C4-2B (cell line): ENCODE measurements around the gene GATAD2A.

Experiments
- H3K27ac ChIP-seq: fragments of 450-650 bp; 2 replicates; pipeline ENCODE4 v1.5.1; 2017
- ZFX ChIP-seq: fragments of 450-650 bp; IDR thresholded peaks from 2 replicates; pipeline ENCODE4 v1.6.1; 2017
- TF ChIP-seq, protein P1 (sequence below): fragments of 450-650 bp; conservative IDR thresholded peaks from 2 replicates; pipeline ENCODE4 v1.5.1; 2017; ENCODE audit warnings: mild to moderate bottlenecking

Gene GATAD2A

DNA sequence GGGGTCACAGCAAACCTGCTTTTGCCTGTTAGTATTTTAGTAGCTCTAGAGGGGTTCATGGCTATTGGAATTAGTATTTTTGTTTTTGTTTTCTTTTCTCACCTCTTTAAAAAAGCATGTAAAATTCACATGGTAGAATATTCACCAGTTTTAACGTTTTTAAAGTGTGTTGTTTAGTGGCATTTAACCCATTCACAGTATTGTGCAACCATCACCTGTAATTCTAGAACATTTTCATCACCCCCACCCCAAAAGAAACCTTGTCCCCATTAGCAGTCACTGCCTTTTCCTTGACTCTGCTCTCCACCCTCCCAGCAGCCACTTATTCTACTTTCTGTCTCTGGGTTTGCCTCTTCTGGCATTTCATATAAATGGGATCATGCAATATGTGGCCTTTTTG is 39.8 kb downstream of the GATAD2A start:
- TF ChIP-seq ZFX: no peak
- TF ChIP-seq, protein P1, sequence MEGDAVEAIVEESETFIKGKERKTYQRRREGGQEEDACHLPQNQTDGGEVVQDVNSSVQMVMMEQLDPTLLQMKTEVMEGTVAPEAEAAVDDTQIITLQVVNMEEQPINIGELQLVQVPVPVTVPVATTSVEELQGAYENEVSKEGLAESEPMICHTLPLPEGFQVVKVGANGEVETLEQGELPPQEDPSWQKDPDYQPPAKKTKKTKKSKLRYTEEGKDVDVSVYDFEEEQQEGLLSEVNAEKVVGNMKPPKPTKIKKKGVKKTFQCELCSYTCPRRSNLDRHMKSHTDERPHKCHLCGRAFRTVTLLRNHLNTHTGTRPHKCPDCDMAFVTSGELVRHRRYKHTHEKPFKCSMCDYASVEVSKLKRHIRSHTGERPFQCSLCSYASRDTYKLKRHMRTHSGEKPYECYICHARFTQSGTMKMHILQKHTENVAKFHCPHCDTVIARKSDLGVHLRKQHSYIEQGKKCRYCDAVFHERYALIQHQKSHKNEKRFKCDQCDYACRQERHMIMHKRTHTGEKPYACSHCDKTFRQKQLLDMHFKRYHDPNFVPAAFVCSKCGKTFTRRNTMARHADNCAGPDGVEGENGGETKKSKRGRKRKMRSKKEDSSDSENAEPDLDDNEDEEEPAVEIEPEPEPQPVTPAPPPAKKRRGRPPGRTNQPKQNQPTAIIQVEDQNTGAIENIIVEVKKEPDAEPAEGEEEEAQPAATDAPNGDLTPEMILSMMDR: no peak
- no peak overlapping the region for H3K27ac ChIP-seq

DNA sequence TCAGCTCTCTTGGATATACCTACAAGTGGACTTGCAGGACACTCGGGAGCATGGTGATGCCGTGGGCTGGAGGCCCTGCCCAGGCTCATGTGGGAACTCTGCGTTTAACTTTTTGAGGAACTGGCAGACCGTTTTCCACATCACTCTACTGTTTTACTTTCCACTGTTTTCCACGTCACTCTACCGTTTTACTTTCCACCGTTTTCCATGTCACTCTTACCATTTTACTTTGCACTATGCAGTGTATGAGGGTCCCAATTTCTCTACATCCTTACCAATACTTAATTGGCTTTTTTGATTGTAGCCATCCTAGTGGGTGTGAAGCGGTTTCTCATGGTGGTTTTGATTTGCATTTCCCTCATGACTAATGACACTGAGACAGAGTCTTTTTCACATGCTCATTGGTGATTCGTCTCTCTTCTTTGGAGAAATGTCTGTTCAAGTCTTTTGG is 40.5 kb downstream of the GATAD2A start:
- H3K27ac ChIP-seq: no peak overlapping the region

DNA sequence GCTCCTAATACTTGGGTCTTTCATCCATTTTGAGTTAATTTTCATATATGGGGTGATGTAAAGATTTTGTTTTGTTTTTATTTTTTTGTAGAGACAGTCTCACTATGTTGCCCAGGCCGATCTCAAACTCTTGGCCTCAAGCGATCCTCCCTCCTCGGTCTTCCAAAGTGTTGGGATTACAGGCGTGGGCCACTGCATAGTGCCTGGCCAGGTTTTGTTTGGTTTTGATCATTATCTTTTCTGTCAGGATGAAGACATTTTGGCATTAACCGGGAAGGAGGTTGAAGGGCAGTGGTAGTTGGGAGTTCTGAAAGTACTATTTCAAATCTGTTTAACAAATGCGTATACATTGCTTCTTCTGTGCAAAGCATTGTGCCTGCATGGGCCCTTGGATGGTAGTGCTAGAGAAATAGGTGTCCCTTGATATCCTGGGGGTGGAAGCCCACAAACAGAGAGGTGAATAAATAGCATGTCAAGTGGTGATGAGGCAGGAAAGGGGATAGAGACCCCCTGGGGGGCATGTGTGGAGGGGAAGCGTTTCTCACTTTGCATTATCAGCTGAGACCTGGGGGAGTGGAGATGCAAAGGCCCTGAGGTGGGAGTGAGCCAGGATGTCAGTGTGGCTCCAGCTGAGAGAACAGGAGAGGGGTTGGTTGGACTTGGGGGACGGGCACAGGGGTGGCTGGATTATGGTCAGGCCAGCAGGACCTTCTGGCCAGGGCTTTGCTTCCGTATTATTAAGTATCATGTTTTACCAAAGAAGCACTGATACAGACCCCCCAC is 41.4 kb downstream of the GATAD2A start:
- H3K27ac ChIP-seq: peak overlapping the region; percentile 37
- TF ChIP-seq, protein P1: no peak
- no peak for TF ChIP-seq ZFX

More for the DNA sequence above, 40.5 kb downstream of the GATAD2A start:
- no peak for TF ChIP-seq ZFX
- TF ChIP-seq, protein P1: no peak

DNA sequence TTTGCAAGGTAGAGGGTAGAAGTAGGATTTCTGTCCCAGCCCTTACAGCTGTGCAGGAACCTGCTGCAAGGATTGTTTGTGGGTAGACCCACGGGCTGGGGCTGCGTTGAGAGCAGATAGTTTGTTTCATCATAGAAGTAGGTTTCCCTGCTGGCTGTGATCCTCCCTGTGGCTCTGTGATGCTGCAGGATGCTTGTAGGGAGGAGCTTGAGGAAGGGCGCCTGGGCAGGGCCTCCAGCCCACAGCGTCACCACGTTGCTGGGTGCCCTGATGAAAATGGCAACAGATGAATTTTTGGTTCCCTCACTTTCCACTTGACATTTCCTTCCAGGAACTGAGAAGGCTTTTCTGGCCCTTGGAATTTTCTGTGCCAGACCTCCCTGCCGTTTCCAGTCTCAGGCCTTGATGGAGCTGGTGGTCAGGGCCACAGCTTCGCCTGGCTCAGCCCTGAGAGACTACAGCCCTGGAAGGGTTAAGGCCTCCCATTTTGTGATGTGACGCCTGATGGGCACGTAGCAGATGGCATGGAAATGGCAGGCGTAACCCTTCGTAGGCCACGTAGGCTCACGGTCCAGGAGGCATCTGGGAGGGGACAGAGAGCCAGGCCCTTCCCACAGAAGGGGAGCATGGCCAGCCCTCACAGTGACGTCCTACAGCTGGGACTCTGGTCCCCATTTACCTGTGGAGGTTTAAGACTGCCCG is 42.2 kb downstream of the GATAD2A start:
- H3K27ac ChIP-seq: peak overlapping the region; percentile 37
- no peak for TF ChIP-seq ZFX
- TF ChIP-seq, protein P1: no peak

DNA sequence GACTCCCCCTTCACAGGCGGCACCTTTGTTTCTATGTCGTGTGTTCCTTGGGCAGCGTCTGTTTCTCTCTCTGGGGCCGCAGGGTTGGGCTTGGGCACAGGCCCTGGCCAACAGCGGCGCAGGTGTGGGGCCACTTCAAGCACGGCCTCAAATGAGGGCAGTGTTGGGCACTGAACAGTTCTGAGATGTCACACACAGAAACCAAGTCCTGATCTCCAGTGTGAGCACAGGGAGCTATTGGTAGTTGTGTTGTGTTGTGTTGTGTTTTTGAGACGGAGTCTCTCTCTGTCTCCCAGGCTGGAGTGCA is 42.7 kb downstream of the GATAD2A start:
- TF ChIP-seq, protein P1: no peak
- no peak for TF ChIP-seq ZFX
- H3K27ac ChIP-seq: no peak overlapping the region

DNA sequence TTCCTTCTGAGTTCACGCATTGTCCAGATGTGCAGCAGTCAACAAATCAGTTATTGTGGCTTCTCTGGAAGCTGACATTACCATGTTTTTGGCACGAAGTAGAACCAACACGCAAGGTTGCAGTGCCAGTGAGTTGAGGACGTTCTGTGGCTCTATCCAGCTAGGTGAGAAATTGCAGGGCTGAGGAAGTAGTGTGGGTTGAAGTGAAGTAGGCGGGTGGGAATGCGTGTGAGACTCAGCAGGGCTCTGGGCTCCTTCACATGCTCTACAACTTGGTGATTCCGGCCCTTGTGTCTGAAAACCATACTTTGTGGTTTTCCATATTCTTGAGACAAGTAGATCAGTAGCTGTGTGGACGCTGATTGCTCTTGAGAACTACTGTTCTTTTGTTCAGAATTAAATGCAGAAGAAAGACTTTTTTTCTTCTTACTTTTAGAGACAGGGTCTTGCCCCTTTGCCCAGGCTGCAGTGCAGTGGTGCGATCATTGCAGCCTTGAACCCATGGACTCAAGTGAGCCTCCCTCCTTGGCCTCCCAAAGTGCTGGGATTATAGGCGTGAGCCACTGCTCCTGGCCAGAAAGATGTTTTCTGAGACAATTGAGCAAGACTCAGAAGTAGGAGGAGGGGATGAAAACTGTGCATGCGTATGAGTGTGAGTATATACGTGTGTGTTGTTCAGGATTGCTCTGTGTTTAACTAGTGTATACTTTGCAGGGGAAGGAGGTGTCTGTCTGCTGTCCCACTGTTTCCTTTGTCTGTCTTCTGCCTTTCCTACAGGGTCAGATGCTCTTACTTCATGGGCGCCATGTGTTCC is 46.2 kb downstream of the GATAD2A start:
- H3K27ac ChIP-seq: no peak overlapping the region
- no peak for TF ChIP-seq ZFX
- TF ChIP-seq, protein P1: no peak
